IMR-90 (cell line): ENCODE results near the gene IBSP.

Source experiments
- BHLHE40 ChIP-seq: fragments of 150-350 bp; IDR thresholded peaks from 2 replicates; pipeline ENCODE4 v1.6.1; 2016; ENCODE audit warnings: mild to moderate bottlenecking, low read depth, low read length
- CHD1 ChIP-seq: IDR thresholded peaks from 2 replicates; pipeline ENCODE4 v1.6.1; 2012; ENCODE audit warnings: low read depth, low read length, improper control_type of control experiment
- FOS ChIP-seq: fragments of 150-350 bp; IDR thresholded peaks from 2 replicates; pipeline ENCODE4 v1.6.1; 2016; ENCODE audit warnings: low read depth, low read length
- MAFK ChIP-seq: IDR thresholded peaks from 2 replicates; pipeline ENCODE4 v1.6.1; 2012; ENCODE audit warnings: low read depth, low read length, improper control_type of control experiment
- MAZ ChIP-seq: IDR thresholded peaks from 2 replicates; pipeline ENCODE4 v1.6.1; 2012; ENCODE audit warnings: low read depth, mild to moderate bottlenecking, low read length, improper control_type of control experiment, moderate library complexity, borderline replicate concordance
- MXI1 ChIP-seq: IDR thresholded peaks from 2 replicates; pipeline ENCODE4 v1.6.1; 2012; ENCODE audit warnings: low read depth, mild to moderate bottlenecking, low read length, moderate library complexity, borderline replicate concordance
- POLR2A ChIP-seq: IDR thresholded peaks from 2 replicates; pipeline ENCODE4 v1.6.1; 2012; ENCODE audit warnings: mild to moderate bottlenecking, low read depth, low read length
- RAD21 ChIP-seq: IDR thresholded peaks from 2 replicates; pipeline ENCODE4 v1.6.1; 2012; ENCODE audit warnings: low read length, improper control_type of control experiment
- RCOR1 ChIP-seq: IDR thresholded peaks from 2 replicates; pipeline ENCODE4 v1.6.1; 2012; ENCODE audit warnings: mild to moderate bottlenecking, low read length, improper control_type of control experiment; ENCODE audit not compliant: insufficient replicate concordance
- RFX5 ChIP-seq: IDR thresholded peaks from 2 replicates; pipeline ENCODE4 v1.8.0; 2012; ENCODE audit warnings: low read depth, mild to moderate bottlenecking, low read length, moderate library complexity
- SMC3 ChIP-seq: fragments of 150-350 bp; IDR thresholded peaks from 2 replicates; pipeline ENCODE4 v1.6.1; 2016; ENCODE audit warnings: low read depth, mild to moderate bottlenecking, antibody characterized with exemption, low read length, moderate library complexity
- TF ChIP-seq, protein P1 (sequence below): fragments of 150-350 bp; IDR thresholded peaks from 2 replicates; pipeline ENCODE4 v1.6.1; 2016; ENCODE audit warnings: low read depth, mild to moderate bottlenecking, low read length, moderate library complexity, borderline replicate concordance
- TF ChIP-seq, protein P2 (sequence below): fragments of 150-350 bp; IDR thresholded peaks from 2 replicates; pipeline ENCODE4 v1.6.1; 2017; ENCODE audit warnings: mild to moderate bottlenecking, antibody characterized with exemption, low read length, low read depth
- TF ChIP-seq, protein P3 (sequence below): conservative IDR thresholded peaks from 2 replicates; pipeline ENCODE4 v1.5.1; 2012; ENCODE audit warnings: mild to moderate bottlenecking, low read depth, low read length, improper control_type of control experiment

DNA sequence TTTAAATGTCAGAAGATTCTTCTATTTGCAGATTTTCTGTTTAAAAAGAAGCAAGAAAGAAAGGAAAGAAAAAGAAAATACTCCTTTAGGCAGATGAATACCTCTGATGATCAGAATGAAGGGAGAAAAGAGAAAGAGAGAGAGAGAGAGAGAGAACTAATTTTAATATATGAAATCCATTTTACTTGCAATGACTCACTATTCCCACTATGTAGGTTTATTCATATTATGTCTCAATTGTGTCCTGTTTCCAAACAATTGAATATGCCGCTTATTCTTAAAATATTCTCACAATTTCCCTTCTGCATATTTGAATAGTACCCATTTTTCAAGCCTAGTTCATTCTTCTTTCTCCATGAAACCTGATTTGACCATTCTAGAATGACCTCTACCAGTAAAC, 45.1 kb downstream of the IBSP start:
- TF ChIP-seq, protein P1, sequence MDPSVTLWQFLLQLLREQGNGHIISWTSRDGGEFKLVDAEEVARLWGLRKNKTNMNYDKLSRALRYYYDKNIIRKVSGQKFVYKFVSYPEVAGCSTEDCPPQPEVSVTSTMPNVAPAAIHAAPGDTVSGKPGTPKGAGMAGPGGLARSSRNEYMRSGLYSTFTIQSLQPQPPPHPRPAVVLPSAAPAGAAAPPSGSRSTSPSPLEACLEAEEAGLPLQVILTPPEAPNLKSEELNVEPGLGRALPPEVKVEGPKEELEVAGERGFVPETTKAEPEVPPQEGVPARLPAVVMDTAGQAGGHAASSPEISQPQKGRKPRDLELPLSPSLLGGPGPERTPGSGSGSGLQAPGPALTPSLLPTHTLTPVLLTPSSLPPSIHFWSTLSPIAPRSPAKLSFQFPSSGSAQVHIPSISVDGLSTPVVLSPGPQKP, result no peak
- TF ChIP-seq MAZ (no peak), POLR2A (no peak), FOS (no peak), RFX5 (no peak), RCOR1 (no peak), RAD21 (no peak), BHLHE40 (no peak), SMC3 (no peak), MAFK (no peak), MXI1 (no peak), CHD1 (no peak)
- TF ChIP-seq, protein P2, sequence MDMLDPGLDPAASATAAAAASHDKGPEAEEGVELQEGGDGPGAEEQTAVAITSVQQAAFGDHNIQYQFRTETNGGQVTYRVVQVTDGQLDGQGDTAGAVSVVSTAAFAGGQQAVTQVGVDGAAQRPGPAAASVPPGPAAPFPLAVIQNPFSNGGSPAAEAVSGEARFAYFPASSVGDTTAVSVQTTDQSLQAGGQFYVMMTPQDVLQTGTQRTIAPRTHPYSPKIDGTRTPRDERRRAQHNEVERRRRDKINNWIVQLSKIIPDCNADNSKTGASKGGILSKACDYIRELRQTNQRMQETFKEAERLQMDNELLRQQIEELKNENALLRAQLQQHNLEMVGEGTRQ, result no peak
- TF ChIP-seq, protein P3, sequence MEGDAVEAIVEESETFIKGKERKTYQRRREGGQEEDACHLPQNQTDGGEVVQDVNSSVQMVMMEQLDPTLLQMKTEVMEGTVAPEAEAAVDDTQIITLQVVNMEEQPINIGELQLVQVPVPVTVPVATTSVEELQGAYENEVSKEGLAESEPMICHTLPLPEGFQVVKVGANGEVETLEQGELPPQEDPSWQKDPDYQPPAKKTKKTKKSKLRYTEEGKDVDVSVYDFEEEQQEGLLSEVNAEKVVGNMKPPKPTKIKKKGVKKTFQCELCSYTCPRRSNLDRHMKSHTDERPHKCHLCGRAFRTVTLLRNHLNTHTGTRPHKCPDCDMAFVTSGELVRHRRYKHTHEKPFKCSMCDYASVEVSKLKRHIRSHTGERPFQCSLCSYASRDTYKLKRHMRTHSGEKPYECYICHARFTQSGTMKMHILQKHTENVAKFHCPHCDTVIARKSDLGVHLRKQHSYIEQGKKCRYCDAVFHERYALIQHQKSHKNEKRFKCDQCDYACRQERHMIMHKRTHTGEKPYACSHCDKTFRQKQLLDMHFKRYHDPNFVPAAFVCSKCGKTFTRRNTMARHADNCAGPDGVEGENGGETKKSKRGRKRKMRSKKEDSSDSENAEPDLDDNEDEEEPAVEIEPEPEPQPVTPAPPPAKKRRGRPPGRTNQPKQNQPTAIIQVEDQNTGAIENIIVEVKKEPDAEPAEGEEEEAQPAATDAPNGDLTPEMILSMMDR, result no peak
